Islet precursor cell (in vitro differentiated cells): ENCODE data around the gene CTTNBP2NL.

Experiments used
- DNase-seq: peaks from one replicate; pipeline ENCODE4 v3.0.0-alpha.2; 2018

Gene CTTNBP2NL

GRCh38 chr1:112509660-112510178 is 113.7 kb downstream of the CTTNBP2NL start:
- no peak for DNase-seq

- DNase-seq = no peak
These were observed 114.3 kb downstream of the CTTNBP2NL start for GRCh38 chr1:112510340-112510739.
